Neural cell (in vitro differentiated cells): Measurements from ENCODE around the gene USP48.

Experiments
- CTCF ChIP-seq: fragments of 450-650 bp; IDR thresholded peaks from 2 replicates; pipeline ENCODE4 v1.5.1; 2014; ENCODE audit warnings: antibody characterized with exemption, mild to moderate bottlenecking, moderate library complexity; ENCODE audit not compliant: poor library complexity, severe bottlenecking
- EP300 ChIP-seq: fragments of 450-650 bp; conservative IDR thresholded peaks from 2 replicates; pipeline ENCODE4 v1.6.1; 2014; ENCODE audit warnings: antibody characterized with exemption, mild to moderate bottlenecking, moderate library complexity; ENCODE audit not compliant: poor library complexity, severe bottlenecking
- EZH2 ChIP-seq: fragments of 200-600, 300-800 bp; shearing (Covaris generic), sonication (generic); IDR thresholded peaks from 2 replicates; pipeline ENCODE4 v1.6.1; 2014; ENCODE audit warnings: antibody characterized with exemption, low read length, borderline replicate concordance, mild to moderate bottlenecking; ENCODE audit not compliant: insufficient read depth, poor library complexity, severe bottlenecking
- MXI1 ChIP-seq: fragments of 450-650 bp; conservative IDR thresholded peaks from 2 replicates; pipeline ENCODE4 v1.6.1; 2014; ENCODE audit warnings: antibody characterized with exemption, mild to moderate bottlenecking; ENCODE audit not compliant: poor library complexity, severe bottlenecking
- POLR2AphosphoS5 ChIP-seq: IDR thresholded peaks from 2 replicates; pipeline ENCODE4 v1.6.1; 2012
- REST ChIP-seq: IDR thresholded peaks from 2 replicates; pipeline ENCODE4 v1.6.1; 2012; ENCODE audit warnings: borderline replicate concordance
- SMC3 ChIP-seq: fragments of 450-650 bp; conservative IDR thresholded peaks from 2 replicates; pipeline ENCODE4 v1.6.1; 2014; ENCODE audit warnings: antibody characterized with exemption, mild to moderate bottlenecking, moderate library complexity; ENCODE audit not compliant: poor library complexity
- TAF1 ChIP-seq: IDR thresholded peaks from 2 replicates; pipeline ENCODE4 v1.6.1; 2012; ENCODE audit warnings: low read depth

- TF ChIP-seq EP300 (no peak), POLR2AphosphoS5 (no peak), CTCF (no peak), EZH2 (no peak), TAF1 (no peak), REST (no peak), SMC3 (no peak), MXI1 (no peak)
These were observed 28.9 kb upstream of the USP48 start, which contains the start of gene LDLRAD2 for GRCh38 chr1:21811875-21812305.
